SK-N-MC (cell line): ENCODE data around the gene RRBP1.

ENCODE experiments used
- EZH2 ChIP-seq: fragments of 200-600 bp; sonication (generic); IDR thresholded peaks from one replicate; pipeline ENCODE4 v1.6.1; 2017; ENCODE audit warnings: antibody characterized with exemption
- FOXP2 ChIP-seq: optimal IDR thresholded peaks from 2 replicates; pipeline ENCODE3; 2011; ENCODE audit warnings: mild to moderate bottlenecking, moderate library complexity; ENCODE audit not compliant: insufficient read depth; ENCODE audit errors: extremely low read length, control extremely low read depth
- POLR2AphosphoS5 ChIP-seq: IDR thresholded peaks from 2 replicates; pipeline ENCODE4 v1.6.1; 2012; ENCODE audit warnings: mild to moderate bottlenecking, low read depth, low read length, borderline replicate concordance

DNA sequence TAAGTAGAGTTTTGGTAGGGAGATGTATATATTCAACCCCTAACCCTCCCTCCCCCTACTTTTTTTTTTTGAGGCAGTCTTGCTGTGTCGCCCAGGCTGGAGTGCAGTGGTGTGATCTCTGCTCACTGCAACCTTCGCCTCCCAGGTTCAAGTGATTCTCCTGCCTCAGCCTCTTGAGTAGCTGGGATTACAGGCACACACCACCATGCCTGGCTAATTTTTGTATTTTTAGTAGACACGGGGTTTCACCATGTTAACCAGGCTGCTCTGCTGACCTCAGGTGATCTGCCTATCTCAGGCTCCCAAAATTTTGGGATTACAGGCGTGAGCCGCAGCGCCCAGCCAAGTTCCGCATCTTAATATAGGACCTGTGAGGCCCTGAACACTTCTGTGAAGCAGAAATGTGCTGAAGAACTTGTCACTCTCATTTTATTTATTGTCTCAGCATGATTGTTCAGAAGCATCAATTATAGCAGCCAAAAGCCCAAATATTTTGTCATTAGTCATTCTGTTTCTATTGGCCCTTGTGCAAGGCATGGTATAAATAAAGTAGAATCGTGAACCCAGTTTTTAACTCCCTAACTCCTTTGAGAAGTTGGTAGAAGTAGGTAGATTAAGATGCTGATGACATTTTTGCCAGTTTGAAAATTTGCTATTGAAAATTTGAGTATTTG, 92.7 kb downstream of the RRBP1 start:
- no peak for TF ChIP-seq EZH2
- TF ChIP-seq POLR2AphosphoS5 = no peak
- TF ChIP-seq FOXP2 = no peak
